ENCODE data around the gene SNX9.

DNA sequence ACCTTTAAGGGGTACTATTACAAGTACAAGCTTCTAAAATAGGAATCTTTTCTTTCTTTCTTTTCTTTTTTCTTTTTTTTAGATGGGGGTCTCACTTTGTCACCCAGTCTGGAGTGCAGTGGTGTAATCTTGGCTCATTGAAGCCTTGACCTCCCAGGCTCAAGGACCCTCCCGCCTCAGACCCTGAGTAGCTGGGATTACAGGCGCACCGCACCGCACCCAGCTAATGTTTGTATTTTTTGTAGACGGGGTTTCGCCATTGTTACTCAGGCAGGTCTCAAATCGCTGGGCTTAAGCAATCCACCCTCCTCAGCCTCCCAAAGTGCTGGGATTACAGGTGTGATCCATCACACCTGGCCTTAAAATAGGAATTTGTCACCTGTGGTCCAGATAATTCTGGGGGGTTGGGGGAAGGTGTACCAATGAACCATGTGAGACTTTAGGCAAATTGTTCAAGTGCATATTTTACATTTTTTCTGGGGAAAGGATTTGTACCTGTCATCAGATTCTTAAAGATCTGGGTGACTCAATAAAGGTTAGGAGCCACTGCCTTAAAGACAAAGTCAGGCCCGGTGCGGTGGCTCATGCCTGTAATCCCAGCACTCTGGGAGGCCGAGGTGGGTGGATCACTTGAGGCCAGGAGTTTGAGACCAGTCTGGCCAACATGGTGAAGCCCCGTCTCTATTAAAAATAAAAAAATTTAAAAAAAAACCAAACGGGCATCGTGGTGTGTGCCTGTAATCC lies 139.0 kb downstream of the SNX9 start:
- no peak for TF ChIP-seq POLR2AphosphoS5 (IDR thresholded peaks at IDR 0.05)
- TF ChIP-seq, protein P1, sequence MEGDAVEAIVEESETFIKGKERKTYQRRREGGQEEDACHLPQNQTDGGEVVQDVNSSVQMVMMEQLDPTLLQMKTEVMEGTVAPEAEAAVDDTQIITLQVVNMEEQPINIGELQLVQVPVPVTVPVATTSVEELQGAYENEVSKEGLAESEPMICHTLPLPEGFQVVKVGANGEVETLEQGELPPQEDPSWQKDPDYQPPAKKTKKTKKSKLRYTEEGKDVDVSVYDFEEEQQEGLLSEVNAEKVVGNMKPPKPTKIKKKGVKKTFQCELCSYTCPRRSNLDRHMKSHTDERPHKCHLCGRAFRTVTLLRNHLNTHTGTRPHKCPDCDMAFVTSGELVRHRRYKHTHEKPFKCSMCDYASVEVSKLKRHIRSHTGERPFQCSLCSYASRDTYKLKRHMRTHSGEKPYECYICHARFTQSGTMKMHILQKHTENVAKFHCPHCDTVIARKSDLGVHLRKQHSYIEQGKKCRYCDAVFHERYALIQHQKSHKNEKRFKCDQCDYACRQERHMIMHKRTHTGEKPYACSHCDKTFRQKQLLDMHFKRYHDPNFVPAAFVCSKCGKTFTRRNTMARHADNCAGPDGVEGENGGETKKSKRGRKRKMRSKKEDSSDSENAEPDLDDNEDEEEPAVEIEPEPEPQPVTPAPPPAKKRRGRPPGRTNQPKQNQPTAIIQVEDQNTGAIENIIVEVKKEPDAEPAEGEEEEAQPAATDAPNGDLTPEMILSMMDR (IDR thresholded peaks at IDR 0.05): no peak
